Spleen (tissue), 7 donors: ENCODE data around the gene PRRT1B.

Experiments used
- CTCF ChIP-seq, 11 experiments: fragments of 200-600 bp in 7 of 11; fragments of 450-650 bp in 4 of 11; sonication (generic) in 4 of 11; IDR thresholded peaks in 8 of 11; conservative IDR thresholded peaks in 3 of 11; 1 replicate in 7 of 11; 2 replicates in 4 of 11; pipeline versions ENCODE4 v1.4.0 to v1.8.0; 2016 to 2021; ENCODE audit warnings: antibody characterized with exemption in 11 of 11, inconsistent platforms in 4 of 11, mild to moderate bottlenecking in 1 of 11
- POLR2A ChIP-seq, 3 donors: fragments of 450-650 bp; IDR thresholded peaks; one replicate each; pipeline ENCODE4 v1.5.1; 2017; ENCODE audit warnings: antibody characterized with exemption in 3 of 3, mild to moderate bottlenecking in 1 of 3
- POLR2AphosphoS5 ChIP-seq, 3 donors: sonication (generic); formaldehyde crosslinking; IDR thresholded peaks; one replicate each; pipeline ENCODE4 v1.5.1; 2017; ENCODE audit warnings: antibody characterized with exemption in 3 of 3
- donor health status: DM: no; HTN: no; CAD: no; lungs with moderate emphysema.
- donor health status: DM: no; HTN: no; CAD: no.
- donor health status: DM: no; HTN: no; CAD: no.

- TF ChIP-seq POLR2A (IDR thresholded peaks at IDR 0.05) (no peak), CTCF (IDR thresholded peaks at IDR 0.05 in 8 of 11, conservative IDR thresholded peaks at IDR 0.05 in 3 of 11) (no peak), POLR2AphosphoS5 (IDR thresholded peaks at IDR 0.05) (no peak)
These were observed 36.7 kb downstream of the PRRT1B start for GRCh38 chr9:131582056-131582455.
